Natural killer cell treated with Interleukin-12 subunit alpha and Interleukin-12 subunit beta and Interleukin-15 and Interleukin-18, amount 100 ng/mL, for 72 hours (primary cell): ENCODE measurements around the gene NCMAP. TPM values are rescaled to one million over a fixed set of nuclear protein-coding genes. Genes with fewer than 3 reads are reported as not detected.
"Not testable (repeated sequence)": the region's sequence is repeated elsewhere in the genome, so short reads cannot be mapped to it uniquely, and the experiment has no call there.

Source experiments
- ATAC-seq, 2 donors: fragments of 150-1000 bp; cut with Tn5 transposase in 1 of 2; sonication (Bioruptor Pico), chemical (Tn5 transposase) in 1 of 2; 2 replicates each; pipeline ENCODE4 v1.10.0; 2021
- DNase-seq: peaks from one replicate; pipeline ENCODE4 v3.0.0; 2022; ENCODE audit warnings: low spot score
- H3K27ac Mint-ChIP-seq, 2 donors: 1 replicate in 1 of 2; 2 replicates in 1 of 2; pipeline ENCODE4 v1.8.0; 2022; ENCODE audit warnings: mixed read lengths in 2 of 2, mild to moderate bottlenecking in 1 of 2, moderate library complexity in 1 of 2
- H3K27me3 Mint-ChIP-seq, 2 donors: 1 replicate in 1 of 2; 2 replicates in 1 of 2; pipeline ENCODE4 v1.8.0; 2022; ENCODE audit warnings: mixed read lengths in 2 of 2
- H3K36me3 Mint-ChIP-seq: one replicate; pipeline ENCODE4 v1.8.0; 2022; ENCODE audit warnings: mixed read lengths
- H3K4me1 Mint-ChIP-seq, 2 donors: 1 replicate in 1 of 2; 2 replicates in 1 of 2; pipeline ENCODE4 v1.8.0; 2022; ENCODE audit warnings: low read depth in 2 of 2, mixed read lengths in 2 of 2, mild to moderate bottlenecking in 1 of 2
- H3K4me3 Mint-ChIP-seq: one replicate; pipeline ENCODE4 v1.8.0; 2022; ENCODE audit warnings: mixed read lengths
- H3K9me3 Mint-ChIP-seq: 2 replicates; pipeline ENCODE4 v1.8.0; 2022; ENCODE audit warnings: mixed read lengths
- total RNA-seq, 2 donors: library from RNA; stranded (reverse); gene quantifications; one replicate each; pipeline ENCODE4 v1.2.3, GENCODE V29; 2022

NCMAP gene, protein sequence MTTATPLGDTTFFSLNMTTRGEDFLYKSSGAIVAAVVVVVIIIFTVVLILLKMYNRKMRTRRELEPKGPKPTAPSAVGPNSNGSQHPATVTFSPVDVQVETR
- not detected for total RNA-seq

DNA sequence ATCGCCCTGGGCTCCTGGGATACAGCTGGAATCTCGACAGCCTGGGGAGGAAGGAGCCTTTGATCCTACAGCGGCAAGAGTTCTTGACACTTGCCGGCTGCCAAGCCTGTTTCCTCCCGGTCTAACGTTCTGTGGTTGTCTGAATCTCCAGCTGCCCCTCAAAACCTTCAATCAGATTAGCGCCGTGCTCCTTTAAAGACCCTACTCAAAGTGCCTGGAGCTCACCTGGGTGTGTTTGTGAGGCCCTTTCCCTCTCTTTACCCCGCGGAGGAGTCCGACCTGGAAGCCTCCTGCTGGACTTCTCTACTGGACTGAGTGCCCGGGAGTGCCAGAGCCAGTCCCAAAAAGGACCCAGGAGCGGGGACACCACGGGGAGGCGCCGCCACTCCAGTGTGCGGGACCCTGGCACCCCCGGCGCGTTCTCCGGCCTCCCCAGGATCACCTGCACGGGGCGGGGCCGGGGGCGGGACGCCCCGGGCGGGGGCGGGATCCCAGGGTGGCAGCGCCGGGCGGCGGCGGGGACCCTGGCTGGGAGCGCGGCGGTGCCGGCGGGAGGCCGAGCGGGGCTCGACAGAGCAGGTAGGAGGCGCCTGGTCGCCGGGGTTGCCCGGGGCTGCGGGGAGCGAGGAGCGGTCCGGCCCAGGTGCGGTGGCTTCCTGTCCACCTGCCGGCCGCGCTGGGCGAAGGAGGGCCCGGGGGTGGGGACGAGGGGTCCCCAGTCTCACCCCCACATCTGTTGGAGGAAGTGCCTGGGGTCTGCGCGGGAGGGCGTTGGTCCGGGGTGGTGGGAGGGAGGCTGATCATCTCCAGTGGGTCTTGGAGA, at the start of gene NCMAP:
NCMAP (plus strand) TSS at position 497 of the 823 bp plus-strand sequence. CDS start 39,344 bp downstream, outside the sequence.
- Mint-ChIP-seq H3K4me3 (peak within 1 kb of the TSS; percentile 16), H3K4me1 (peaks cover 0 to 3% of the 10 kb centered on the region in 2 donors), H3K27ac (no peak within 1 kb of the TSS), H3K9me3 (no peaks in the 10 kb centered on the region), H3K27me3 (peaks cover 37 to 41% of the 10 kb centered on the region in 2 donors), H3K36me3 (no peaks in the 10 kb centered on the region)
- ATAC-seq (peak in 1 of 2 donors; percentile 29), DNase-seq (no peak)

- ATAC-seq (no peak), DNase-seq (no peak)
- peak overlapping the region in 1 of 2 donors; percentile 52 for H3K27ac Mint-ChIP-seq
- no peaks in the 10 kb centered on the region for H3K36me3 Mint-ChIP-seq
- H3K4me3 Mint-ChIP-seq: peak overlapping the region; percentile 32
- no peaks in the 10 kb centered on the region for H3K9me3 Mint-ChIP-seq
- peaks cover 56 to 67% of the 10 kb centered on the region in 2 donors for H3K27me3 Mint-ChIP-seq
- H3K4me1 Mint-ChIP-seq: peaks cover 7 to 17% of the 10 kb centered on the region in 2 donors
Observed at GRCh38 chr1:24506691-24507381, 49.1 kb upstream of the NCMAP start.

- Mint-ChIP-seq H3K4me1 (peaks cover 3 to 14% of the 10 kb centered on the region in 2 donors), H3K27me3 (peaks cover 55 to 63% of the 10 kb centered on the region in 2 donors), H3K9me3 (no peaks in the 10 kb centered on the region), H3K27ac (no peak overlapping the region), H3K36me3 (no peaks in the 10 kb centered on the region), H3K4me3 (peak overlapping the region; percentile 32)
- no peak for DNase-seq
- no peak for ATAC-seq
Observed at GRCh38 chr1:24507405-24507804, 48.5 kb upstream of the NCMAP start.

- ATAC-seq (no peak), DNase-seq (no peak)
- H3K27me3 Mint-ChIP-seq: peaks cover 51 to 56% of the 10 kb centered on the region in 2 donors
- H3K36me3 Mint-ChIP-seq: no peaks in the 10 kb centered on the region
- no peak overlapping the region for H3K27ac Mint-ChIP-seq
- H3K9me3 Mint-ChIP-seq: no peaks in the 10 kb centered on the region
- peaks cover 0 to 9% of the 10 kb centered on the region in 2 donors for H3K4me1 Mint-ChIP-seq
- no peak overlapping the region for H3K4me3 Mint-ChIP-seq
Observed at GRCh38 chr1:24508911-24509310, 47.0 kb upstream of the NCMAP start.

GRCh38 chr1:24513706-24514105, 42.2 kb upstream of the NCMAP start:
- H3K4me1 Mint-ChIP-seq: no peaks in the 10 kb centered on the region

DNA sequence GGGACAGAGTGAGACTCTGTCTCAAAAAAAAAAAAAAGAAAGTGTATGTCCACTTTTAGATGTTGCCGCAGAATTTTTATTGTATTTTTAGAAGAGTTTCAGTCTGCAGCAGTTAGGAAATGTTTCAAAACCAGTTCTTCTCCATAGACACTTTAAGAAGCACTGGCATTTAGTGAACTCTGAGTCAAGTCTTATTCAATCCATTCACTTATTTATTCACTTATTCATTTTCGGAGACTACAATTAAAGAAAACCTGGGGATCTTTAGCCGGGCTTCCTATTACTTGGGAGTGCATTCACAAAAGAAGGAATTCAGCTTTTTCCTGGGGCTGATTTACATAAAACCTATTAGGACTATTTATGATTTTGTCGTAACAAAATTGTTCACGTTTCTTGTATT, 40.9 kb upstream of the NCMAP start:
- DNase-seq (no peak), ATAC-seq (no peak)
- Mint-ChIP-seq H3K9me3 (no peaks in the 10 kb centered on the region), H3K27ac (no peak overlapping the region), H3K4me3 (no peak overlapping the region), H3K4me1 (no peaks in the 10 kb centered on the region), H3K27me3 (peaks cover 23% of the 10 kb centered on the region in 2 donors), H3K36me3 (no peaks in the 10 kb centered on the region)

More at GRCh38 chr1:24513706-24514105, 42.2 kb upstream of the NCMAP start:
- H3K4me3 Mint-ChIP-seq: no peak overlapping the region
- H3K9me3 Mint-ChIP-seq: no peaks in the 10 kb centered on the region
- H3K27me3 Mint-ChIP-seq: peaks cover 30% of the 10 kb centered on the region in 2 donors
- H3K27ac Mint-ChIP-seq: no peak overlapping the region
- H3K36me3 Mint-ChIP-seq: no peaks in the 10 kb centered on the region
- ATAC-seq (no peak), DNase-seq (no peak)

GRCh38 chr1:24515671-24516209, 40.1 kb upstream of the NCMAP start:
- H3K4me3 Mint-ChIP-seq, H3K36me3 Mint-ChIP-seq, H3K9me3 Mint-ChIP-seq, H3K27ac Mint-ChIP-seq, ATAC-seq, H3K4me1 Mint-ChIP-seq, DNase-seq: not testable (repeated sequence)
- peaks cover 17 to 21% of the 10 kb centered on the region in 2 donors for H3K27me3 Mint-ChIP-seq

DNA sequence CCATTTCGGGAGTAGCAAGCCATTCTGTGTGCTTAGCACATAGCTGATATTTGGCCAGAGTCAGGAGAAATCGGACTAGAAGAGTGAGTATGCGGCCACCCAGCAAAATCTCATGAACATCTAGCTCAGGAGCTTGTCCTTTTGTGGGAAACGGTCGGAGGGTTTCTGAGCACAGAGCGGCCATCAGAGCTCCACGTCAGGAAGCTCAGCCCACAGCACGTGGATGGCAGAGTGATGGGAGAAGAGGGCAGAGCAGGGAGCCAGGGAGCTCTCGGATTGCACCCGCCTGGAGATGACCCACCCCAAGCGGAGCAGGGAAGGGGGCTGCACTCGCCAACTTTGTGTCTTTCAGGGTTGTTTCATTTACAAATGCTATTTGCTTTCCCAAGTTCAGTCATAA, 39.4 kb upstream of the NCMAP start:
- Mint-ChIP-seq H3K27ac (no peak overlapping the region), H3K36me3 (no peaks in the 10 kb centered on the region), H3K4me1 (no peaks in the 10 kb centered on the region), H3K9me3 (no peaks in the 10 kb centered on the region), H3K4me3 (no peak overlapping the region), H3K27me3 (peaks cover 15 to 19% of the 10 kb centered on the region in 2 donors)
- DNase-seq (no peak), ATAC-seq (no peak)

- Mint-ChIP-seq H3K9me3 (no peaks in the 10 kb centered on the region), H3K27ac (no peak overlapping the region), H3K4me3 (no peak overlapping the region), H3K36me3 (no peaks in the 10 kb centered on the region), H3K27me3 (peaks cover 11 to 15% of the 10 kb centered on the region in 2 donors), H3K4me1 (no peaks in the 10 kb centered on the region)
- ATAC-seq: no peak
- no peak for DNase-seq
Observed at GRCh38 chr1:24517898-24518297, 38.0 kb upstream of the NCMAP start.

GRCh38 chr1:24520282-24520681, 35.6 kb upstream of the NCMAP start:
- ATAC-seq, H3K4me3 Mint-ChIP-seq, H3K4me1 Mint-ChIP-seq, H3K36me3 Mint-ChIP-seq, H3K9me3 Mint-ChIP-seq, DNase-seq, H3K27ac Mint-ChIP-seq: not testable (repeated sequence)
- peaks cover 13 to 15% of the 10 kb centered on the region in 2 donors for H3K27me3 Mint-ChIP-seq

DNA sequence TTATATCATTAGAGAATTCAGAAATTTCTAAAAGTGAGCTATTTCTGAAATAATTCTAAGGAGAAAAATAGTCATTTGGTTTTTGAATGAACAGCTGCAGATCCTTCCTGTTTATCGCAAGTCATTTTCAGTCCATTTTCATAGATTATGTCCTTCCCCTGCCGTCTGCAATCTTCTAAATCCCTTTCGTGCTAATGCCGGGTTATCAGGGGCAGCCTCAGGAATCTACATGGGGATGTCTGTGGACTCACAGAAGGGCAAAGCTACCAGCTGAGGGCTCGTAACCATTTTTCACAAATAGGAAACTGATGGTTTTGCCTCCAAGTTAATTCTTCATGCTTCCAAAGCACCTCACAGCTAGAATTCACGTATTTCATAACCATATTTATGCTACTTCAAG, 30.3 kb upstream of the NCMAP start:
- no peak overlapping the region for H3K27ac Mint-ChIP-seq
- H3K27me3 Mint-ChIP-seq: peaks cover 12 to 19% of the 10 kb centered on the region in 2 donors
- DNase-seq: no peak
- no peak for ATAC-seq
- no peaks in the 10 kb centered on the region for H3K4me1 Mint-ChIP-seq
- H3K9me3 Mint-ChIP-seq: no peaks in the 10 kb centered on the region
- no peaks in the 10 kb centered on the region for H3K36me3 Mint-ChIP-seq
- H3K4me3 Mint-ChIP-seq: no peak overlapping the region

DNA sequence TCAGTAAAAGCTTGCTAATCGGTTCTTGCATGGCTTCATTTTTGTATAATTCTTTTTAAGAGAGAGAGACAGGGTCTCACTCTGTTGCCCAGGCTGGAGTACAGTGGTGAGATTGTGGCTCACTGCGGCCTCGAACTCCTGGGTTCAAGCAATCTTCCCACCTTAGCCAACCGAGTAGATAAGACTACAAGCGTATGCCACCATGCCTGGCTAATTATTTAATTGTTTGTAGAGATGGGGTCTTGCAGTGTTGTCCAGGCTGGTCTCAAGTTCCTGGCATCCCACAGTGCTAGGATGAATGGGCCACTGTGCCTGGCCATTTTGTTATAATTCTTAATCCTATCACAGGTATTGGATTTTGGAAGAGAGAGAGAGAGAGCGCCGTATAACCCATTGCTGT, 29.8 kb upstream of the NCMAP start:
- no peaks in the 10 kb centered on the region for H3K9me3 Mint-ChIP-seq
- no peak for DNase-seq
- no peak for ATAC-seq
- H3K4me3 Mint-ChIP-seq: no peak overlapping the region
- no peak overlapping the region for H3K27ac Mint-ChIP-seq
- no peaks in the 10 kb centered on the region for H3K36me3 Mint-ChIP-seq
- H3K27me3 Mint-ChIP-seq: peaks cover 12 to 19% of the 10 kb centered on the region in 2 donors
- H3K4me1 Mint-ChIP-seq: no peaks in the 10 kb centered on the region

- no peaks in the 10 kb centered on the region for H3K36me3 Mint-ChIP-seq
- no peak for ATAC-seq
- no peak overlapping the region for H3K4me3 Mint-ChIP-seq
- no peak overlapping the region for H3K27ac Mint-ChIP-seq
- peaks cover 12 to 19% of the 10 kb centered on the region in 2 donors for H3K27me3 Mint-ChIP-seq
- H3K9me3 Mint-ChIP-seq: no peaks in the 10 kb centered on the region
- H3K4me1 Mint-ChIP-seq: no peaks in the 10 kb centered on the region
- DNase-seq: no peak
Observed at GRCh38 chr1:24526940-24527542, 28.8 kb upstream of the NCMAP start.
